NCI-H2171 treated with DMSO at 0.1 percent for 48 hours (cell line): ENCODE measurements around the gene TRPM5.

Experiments used
- DNase-seq: peaks from one replicate; lab custom pipeline; 2025; lab: John Stamatoyannopoulos, UW

TRPM5 gene

GRCh38 chr11:2420502-2421225 lies 23.6 kb downstream of the TRPM5 start:
- peak; percentile 26 for DNase-seq

- DNase-seq = peak; percentile 29
These were observed 24.4 kb downstream of the TRPM5 start for GRCh38 chr11:2419638-2420501.

- DNase-seq = no peak
These were observed 25.5 kb downstream of the TRPM5 start for GRCh38 chr11:2418693-2419360.

GRCh38 chr11:2417856-2418692 lies 26.2 kb downstream of the TRPM5 start:
- no peak for DNase-seq

GRCh38 chr11:2416765-2417164 lies 27.5 kb downstream of the TRPM5 start:
- no peak for DNase-seq

- no peak for DNase-seq
These were observed 28.5 kb downstream of the TRPM5 start for GRCh38 chr11:2415601-2416380.

- DNase-seq = no peak
These were observed 29.1 kb downstream of the TRPM5 start for GRCh38 chr11:2415171-2415570.

GRCh38 chr11:2414616-2415015 lies 29.7 kb downstream of the TRPM5 start:
- DNase-seq = no peak

- no peak for DNase-seq
These were observed 30.4 kb downstream of the TRPM5 start for GRCh38 chr11:2413742-2414579.

- no peak for DNase-seq
These were observed 32.0 kb downstream of the TRPM5 start for GRCh38 chr11:2412323-2412722.

- no peak for DNase-seq
These were observed 32.6 kb downstream of the TRPM5 start for GRCh38 chr11:2411446-2412305.

GRCh38 chr11:2410616-2411015 lies 33.7 kb downstream of the TRPM5 start:
- DNase-seq = no peak

GRCh38 chr11:2409611-2410468 lies 34.5 kb downstream of the TRPM5 start:
- no peak for DNase-seq

- no peak for DNase-seq
These were observed 35.2 kb downstream of the TRPM5 start for GRCh38 chr11:2409126-2409525.

GRCh38 chr11:2408671-2409070 lies 35.6 kb downstream of the TRPM5 start:
- DNase-seq = no peak

GRCh38 chr11:2406878-2407410 lies 37.4 kb downstream of the TRPM5 start:
- DNase-seq = no peak

GRCh38 chr11:2406451-2406850 lies 37.9 kb downstream of the TRPM5 start:
- DNase-seq = no peak

GRCh38 chr11:2404735-2405196 lies 39.5 kb downstream of the TRPM5 start:
- no peak for DNase-seq
